Measurements from ENCODE around the gene RASL12.

DNA sequence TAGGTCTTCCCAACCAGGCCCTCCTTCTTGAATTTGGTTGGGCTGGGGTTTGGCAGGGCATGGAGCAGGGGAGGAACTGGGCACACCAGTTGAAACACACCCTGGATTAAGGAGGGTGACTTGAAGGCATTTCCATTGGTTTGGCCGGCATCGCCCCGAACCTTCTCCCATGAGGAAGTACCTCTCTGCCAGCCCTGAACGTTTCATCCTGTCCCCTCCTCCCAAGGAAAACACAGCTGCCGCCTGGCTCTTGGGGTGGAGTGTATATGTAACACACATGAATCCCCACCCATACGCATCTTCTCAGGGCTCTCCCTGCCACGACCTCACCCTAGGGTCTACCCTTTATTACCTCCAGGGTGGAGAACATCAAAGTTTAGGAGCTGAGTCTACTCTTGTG lies 32.7 kb upstream of the RASL12 start:
- no peak for TF ChIP-seq BRCA1 (IDR thresholded peaks at IDR 0.05; ENCODE audit: low read depth, low read length)
- TF ChIP-seq, protein P1, sequence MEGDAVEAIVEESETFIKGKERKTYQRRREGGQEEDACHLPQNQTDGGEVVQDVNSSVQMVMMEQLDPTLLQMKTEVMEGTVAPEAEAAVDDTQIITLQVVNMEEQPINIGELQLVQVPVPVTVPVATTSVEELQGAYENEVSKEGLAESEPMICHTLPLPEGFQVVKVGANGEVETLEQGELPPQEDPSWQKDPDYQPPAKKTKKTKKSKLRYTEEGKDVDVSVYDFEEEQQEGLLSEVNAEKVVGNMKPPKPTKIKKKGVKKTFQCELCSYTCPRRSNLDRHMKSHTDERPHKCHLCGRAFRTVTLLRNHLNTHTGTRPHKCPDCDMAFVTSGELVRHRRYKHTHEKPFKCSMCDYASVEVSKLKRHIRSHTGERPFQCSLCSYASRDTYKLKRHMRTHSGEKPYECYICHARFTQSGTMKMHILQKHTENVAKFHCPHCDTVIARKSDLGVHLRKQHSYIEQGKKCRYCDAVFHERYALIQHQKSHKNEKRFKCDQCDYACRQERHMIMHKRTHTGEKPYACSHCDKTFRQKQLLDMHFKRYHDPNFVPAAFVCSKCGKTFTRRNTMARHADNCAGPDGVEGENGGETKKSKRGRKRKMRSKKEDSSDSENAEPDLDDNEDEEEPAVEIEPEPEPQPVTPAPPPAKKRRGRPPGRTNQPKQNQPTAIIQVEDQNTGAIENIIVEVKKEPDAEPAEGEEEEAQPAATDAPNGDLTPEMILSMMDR (IDR thresholded peaks at IDR 0.05; ENCODE audit: control extremely low read depth in 1 of 3, insufficient read depth in 1 of 3, low read depth in 1 of 3, low read length in 3 of 3) = no peak
- no peak for TF ChIP-seq CHD1 (IDR thresholded peaks at IDR 0.05; ENCODE audit: low read depth, low read length)
- no peak for TF ChIP-seq TCF12 (IDR thresholded peaks at IDR 0.05; ENCODE audit: low read depth, low read length)
- TF ChIP-seq CBX5 (IDR thresholded peaks at IDR 0.05; ENCODE audit: low read depth, low read length) = no peak
- TF ChIP-seq NANOG (IDR thresholded peaks at IDR 0.05; ENCODE audit: insufficient read depth, low read depth, low read length, poor library complexity, severe bottlenecking) = no peak
- no peak for TF ChIP-seq POLR2A (IDR thresholded peaks at IDR 0.05; ENCODE audit: control extremely low read depth in 1 of 2, low read depth in 2 of 2, low read length in 2 of 2)
- no peak for TF ChIP-seq CREB1 (IDR thresholded peaks at IDR 0.05)
- no peak for TF ChIP-seq JUN (IDR thresholded peaks at IDR 0.05; ENCODE audit: low read depth, low read length)
- TF ChIP-seq RAD21 (IDR thresholded peaks at IDR 0.05 in 1 of 2, conservative IDR thresholded peaks at IDR 0.05 in 1 of 2; ENCODE audit: low read depth in 2 of 2, low read length in 2 of 2) = no peak
